HepG2 (cell line): ENCODE results near the gene CLEC16A. TPM values are rescaled to one million over a fixed set of nuclear protein-coding genes. Genes with fewer than 3 reads are reported as not detected.
A peak's percentile ranks its signal among the peaks of the same experiment; 100 is the strongest.

ENCODE experiments used
- ATF5 ChIP-seq: sonication (generic); formaldehyde crosslinking; IDR thresholded peaks from 2 replicates; pipeline ENCODE4 v1.4.0; 2020; ENCODE audit warnings: mild to moderate bottlenecking, low read depth, missing genetic modification reagents
- FIP1L1 ChIP-seq: fragments of 200-400 bp; formaldehyde crosslinking; IDR thresholded peaks from 2 replicates; pipeline ENCODE4 v1.6.1; 2018; ENCODE audit warnings: low read depth, mild to moderate bottlenecking, low read length, moderate library complexity, borderline replicate concordance; ENCODE audit not compliant: insufficient read depth
- FOXC1 ChIP-seq: sonication (generic); formaldehyde crosslinking; IDR thresholded peaks from 2 replicates; pipeline ENCODE4 v1.8.0; 2022; ENCODE audit warnings: mild to moderate bottlenecking, missing genetic modification reagents, borderline replicate concordance
- HMGXB3 ChIP-seq: sonication (generic); formaldehyde crosslinking; IDR thresholded peaks from 2 replicates; pipeline ENCODE4 v1.4.0; 2020; ENCODE audit warnings: missing genetic modification reagents, borderline replicate concordance
- HOXA7 ChIP-seq: sonication (generic); formaldehyde crosslinking; IDR thresholded peaks from 2 replicates; pipeline ENCODE4 v1.8.1; 2022; ENCODE audit warnings: mild to moderate bottlenecking, missing genetic modification reagents, moderate library complexity
- MEIS1 ChIP-seq: sonication (generic); formaldehyde crosslinking; IDR thresholded peaks from 2 replicates; pipeline ENCODE4 v1.9.0; 2021; ENCODE audit warnings: mild to moderate bottlenecking, missing genetic modification reagents, moderate library complexity, borderline replicate concordance
- POGZ ChIP-seq: sonication (generic); formaldehyde crosslinking; IDR thresholded peaks from 2 replicates; pipeline ENCODE4 v1.4.0; 2020; ENCODE audit warnings: mild to moderate bottlenecking, missing genetic modification reagents
- REL ChIP-seq: sonication (generic); formaldehyde crosslinking; conservative IDR thresholded peaks from 2 replicates; pipeline ENCODE4 v1.8.0; 2022; ENCODE audit warnings: mild to moderate bottlenecking, missing genetic modification reagents, moderate library complexity
- RXRB ChIP-seq: IDR thresholded peaks from 2 replicates; pipeline ENCODE4 v1.6.1; 2016; ENCODE audit warnings: borderline replicate concordance, missing genetic modification reagents, missing compliant biosample characterization
- ZNF136 ChIP-seq: sonication (generic); formaldehyde crosslinking; IDR thresholded peaks from 2 replicates; pipeline ENCODE4 v1.8.1; 2022; ENCODE audit warnings: low read depth, mild to moderate bottlenecking, moderate library complexity, missing genetic modification reagents
- ZNF282 ChIP-seq: fragments of 450-650 bp; IDR thresholded peaks from 2 replicates; pipeline ENCODE4 v1.6.1; 2018; ENCODE audit not compliant: partially characterized antibody
- ZNF644 ChIP-seq: IDR thresholded peaks from 2 replicates; pipeline ENCODE4 v1.6.1; 2016; ENCODE audit warnings: low read depth
- ZNF7 ChIP-seq: IDR thresholded peaks from 2 replicates; pipeline ENCODE4 v1.6.1; 2016; ENCODE audit warnings: missing biosample characterization, missing genetic modification reagents
- polyA plus RNA-seq, 8 experiments: library from polyadenylated mRNA; depleted of rRNA in 3 of 8; stranded (reverse) in 7 of 8; unstranded in 1 of 8; fragments of >200 nt; fragmentation: Illumina TruSeq in 4 of 8; extraction: Trizol in 4 of 8; gene quantifications; 2 replicates each; pipeline versions ENCODE4 v1.2.1 to v1.2.3, GENCODE V29; 2011 to 2016; ENCODE audit warnings: low read depth in 4 of 8, missing spikeins in 1 of 8, mixed read lengths in 1 of 8; ENCODE audit not compliant: insufficient read depth in 1 of 8
- total RNA-seq, 5 experiments: library from RNA; depleted of rRNA; stranded (reverse); fragments of >200 nt; fragmentation: Illumina TruSeq; extraction: Trizol; gene quantifications; 2 replicates each; pipeline ENCODE4 v1.2.3, GENCODE V29; 2016; ENCODE audit warnings: low read depth in 1 of 5
- TF ChIP-seq, protein P1 (sequence below): sonication (generic); formaldehyde crosslinking; IDR thresholded peaks from 2 replicates; pipeline ENCODE4 v1.4.0; 2020; ENCODE audit warnings: missing genetic modification reagents
- TF ChIP-seq, protein P2 (sequence below): sonication (generic); formaldehyde crosslinking; IDR thresholded peaks from 2 replicates; pipeline ENCODE4 v1.8.1; 2022; ENCODE audit warnings: mild to moderate bottlenecking, missing genetic modification reagents
- TF ChIP-seq, protein P3 (sequence below): sonication (generic); formaldehyde crosslinking; IDR thresholded peaks from 2 replicates; pipeline ENCODE4 v1.5.1; 2020; ENCODE audit warnings: mild to moderate bottlenecking, moderate library complexity, missing genetic modification reagents
- TF ChIP-seq, protein P4 (sequence below): sonication (generic); formaldehyde crosslinking; IDR thresholded peaks from 2 replicates; pipeline ENCODE4 v1.4.0; 2020; ENCODE audit warnings: missing genetic modification reagents, low read depth, mild to moderate bottlenecking, borderline replicate concordance

CLEC16A gene
- total and polyA plus RNA-seq, 2 of the 13 experiments (the other 11 are each of a cell fraction or from before 2014, with no cell fraction given), result 8.5 to 10.3 TPM

DNA sequence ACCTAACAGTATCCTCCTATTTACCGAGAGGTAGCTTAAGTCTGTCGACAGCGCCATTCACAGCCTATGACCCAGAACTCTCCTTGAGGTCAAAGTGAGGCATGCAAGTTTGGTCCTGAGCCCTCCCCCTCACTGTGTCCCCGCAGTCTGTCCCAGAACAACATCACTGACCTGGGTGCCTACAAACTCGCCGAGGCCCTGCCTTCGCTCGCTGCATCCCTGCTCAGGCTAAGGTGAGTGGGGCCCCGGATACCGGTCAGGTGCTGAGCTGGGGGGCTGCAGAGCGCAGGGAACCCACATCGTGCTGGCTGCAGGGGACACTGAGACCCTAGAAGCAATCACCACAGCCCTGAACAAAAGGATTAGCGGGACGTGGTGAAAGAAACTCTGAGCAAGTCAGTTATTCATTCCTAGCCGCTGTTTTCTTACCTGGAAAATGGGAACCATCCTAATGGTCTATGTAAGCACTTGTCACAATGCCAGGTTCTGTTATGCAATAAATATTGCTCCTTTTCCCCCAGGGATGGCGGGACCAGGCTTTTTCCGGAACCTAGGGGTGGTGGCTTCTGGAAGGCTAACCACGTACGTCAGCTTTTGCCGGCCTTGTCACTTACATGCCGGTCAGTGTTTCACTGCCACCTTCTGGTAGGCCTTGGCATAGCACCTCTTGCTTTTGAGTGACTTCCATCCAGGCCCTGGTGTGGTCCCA, 25.9 kb upstream of the CLEC16A start (continued):
- TF ChIP-seq, protein P1, sequence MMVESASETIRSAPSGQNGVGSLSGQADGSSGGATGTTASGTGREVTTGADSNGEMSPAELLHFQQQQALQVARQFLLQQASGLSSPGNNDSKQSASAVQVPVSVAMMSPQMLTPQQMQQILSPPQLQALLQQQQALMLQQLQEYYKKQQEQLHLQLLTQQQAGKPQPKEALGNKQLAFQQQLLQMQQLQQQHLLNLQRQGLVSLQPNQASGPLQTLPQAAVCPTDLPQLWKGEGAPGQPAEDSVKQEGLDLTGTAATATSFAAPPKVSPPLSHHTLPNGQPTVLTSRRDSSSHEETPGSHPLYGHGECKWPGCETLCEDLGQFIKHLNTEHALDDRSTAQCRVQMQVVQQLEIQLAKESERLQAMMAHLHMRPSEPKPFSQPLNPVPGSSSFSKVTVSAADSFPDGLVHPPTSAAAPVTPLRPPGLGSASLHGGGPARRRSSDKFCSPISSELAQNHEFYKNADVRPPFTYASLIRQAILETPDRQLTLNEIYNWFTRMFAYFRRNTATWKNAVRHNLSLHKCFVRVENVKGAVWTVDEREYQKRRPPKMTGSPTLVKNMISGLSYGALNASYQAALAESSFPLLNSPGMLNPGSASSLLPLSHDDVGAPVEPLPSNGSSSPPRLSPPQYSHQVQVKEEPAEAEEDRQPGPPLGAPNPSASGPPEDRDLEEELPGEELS (CRISPR knock-in tag), result peak; percentile 27; the same call in 1 of the 2 replicates
- TF ChIP-seq REL (CRISPR knock-in tag), result no peak
- TF ChIP-seq, protein P2, sequence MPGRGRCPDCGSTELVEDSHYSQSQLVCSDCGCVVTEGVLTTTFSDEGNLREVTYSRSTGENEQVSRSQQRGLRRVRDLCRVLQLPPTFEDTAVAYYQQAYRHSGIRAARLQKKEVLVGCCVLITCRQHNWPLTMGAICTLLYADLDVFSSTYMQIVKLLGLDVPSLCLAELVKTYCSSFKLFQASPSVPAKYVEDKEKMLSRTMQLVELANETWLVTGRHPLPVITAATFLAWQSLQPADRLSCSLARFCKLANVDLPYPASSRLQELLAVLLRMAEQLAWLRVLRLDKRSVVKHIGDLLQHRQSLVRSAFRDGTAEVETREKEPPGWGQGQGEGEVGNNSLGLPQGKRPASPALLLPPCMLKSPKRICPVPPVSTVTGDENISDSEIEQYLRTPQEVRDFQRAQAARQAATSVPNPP (CRISPR knock-in tag), result no peak
- TF ChIP-seq POGZ (CRISPR knock-in tag), result peak; percentile 33; the same call in 1 of the 2 replicates
- peak; percentile 76; the same call in 1 of the 2 replicates for TF ChIP-seq HMGXB3 (CRISPR knock-in tag)
- TF ChIP-seq RXRB, result peak; percentile 69; the same call in 1 of the 2 replicates
- 0 out of 2 replicates have a peak, but pooled peaks have one; percentile 57 for TF ChIP-seq ZNF136 (CRISPR knock-in tag)
- peak; percentile 75; the same call in 1 of the 2 replicates for TF ChIP-seq MEIS1
- TF ChIP-seq HOXA7 (CRISPR knock-in tag), result no peak
- no peak for TF ChIP-seq ATF5 (CRISPR knock-in tag)
- TF ChIP-seq FIP1L1, result no peak
- no peak for TF ChIP-seq ZNF282
- TF ChIP-seq FOXC1 (CRISPR knock-in tag), result peak; percentile 61; the same call in 1 of the 2 replicates
- no peak for TF ChIP-seq ZNF644 (CRISPR knock-in tag)
- TF ChIP-seq, protein P3, sequence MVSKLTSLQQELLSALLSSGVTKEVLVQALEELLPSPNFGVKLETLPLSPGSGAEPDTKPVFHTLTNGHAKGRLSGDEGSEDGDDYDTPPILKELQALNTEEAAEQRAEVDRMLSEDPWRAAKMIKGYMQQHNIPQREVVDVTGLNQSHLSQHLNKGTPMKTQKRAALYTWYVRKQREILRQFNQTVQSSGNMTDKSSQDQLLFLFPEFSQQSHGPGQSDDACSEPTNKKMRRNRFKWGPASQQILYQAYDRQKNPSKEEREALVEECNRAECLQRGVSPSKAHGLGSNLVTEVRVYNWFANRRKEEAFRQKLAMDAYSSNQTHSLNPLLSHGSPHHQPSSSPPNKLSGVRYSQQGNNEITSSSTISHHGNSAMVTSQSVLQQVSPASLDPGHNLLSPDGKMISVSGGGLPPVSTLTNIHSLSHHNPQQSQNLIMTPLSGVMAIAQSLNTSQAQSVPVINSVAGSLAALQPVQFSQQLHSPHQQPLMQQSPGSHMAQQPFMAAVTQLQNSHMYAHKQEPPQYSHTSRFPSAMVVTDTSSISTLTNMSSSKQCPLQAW, result peak; percentile 74; the same call in 1 of the 2 replicates
- TF ChIP-seq, protein P4, sequence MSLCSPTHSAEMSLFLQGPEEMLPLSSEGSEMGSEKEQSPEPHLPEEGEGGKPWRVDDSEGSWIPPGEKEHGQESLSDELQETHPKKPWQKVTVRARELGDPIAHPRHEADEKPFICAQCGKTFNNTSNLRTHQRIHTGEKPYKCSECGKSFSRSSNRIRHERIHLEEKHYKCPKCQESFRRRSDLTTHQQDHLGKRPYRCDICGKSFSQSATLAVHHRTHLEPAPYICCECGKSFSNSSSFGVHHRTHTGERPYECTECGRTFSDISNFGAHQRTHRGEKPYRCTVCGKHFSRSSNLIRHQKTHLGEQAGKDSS (CRISPR knock-in tag), result 0 out of 2 replicates have a peak, but pooled peaks have one; percentile 89
- TF ChIP-seq ZNF7 (CRISPR knock-in tag), result no peak
